ENCODE results near the gene MARK2.

Gene MARK2

DNA sequence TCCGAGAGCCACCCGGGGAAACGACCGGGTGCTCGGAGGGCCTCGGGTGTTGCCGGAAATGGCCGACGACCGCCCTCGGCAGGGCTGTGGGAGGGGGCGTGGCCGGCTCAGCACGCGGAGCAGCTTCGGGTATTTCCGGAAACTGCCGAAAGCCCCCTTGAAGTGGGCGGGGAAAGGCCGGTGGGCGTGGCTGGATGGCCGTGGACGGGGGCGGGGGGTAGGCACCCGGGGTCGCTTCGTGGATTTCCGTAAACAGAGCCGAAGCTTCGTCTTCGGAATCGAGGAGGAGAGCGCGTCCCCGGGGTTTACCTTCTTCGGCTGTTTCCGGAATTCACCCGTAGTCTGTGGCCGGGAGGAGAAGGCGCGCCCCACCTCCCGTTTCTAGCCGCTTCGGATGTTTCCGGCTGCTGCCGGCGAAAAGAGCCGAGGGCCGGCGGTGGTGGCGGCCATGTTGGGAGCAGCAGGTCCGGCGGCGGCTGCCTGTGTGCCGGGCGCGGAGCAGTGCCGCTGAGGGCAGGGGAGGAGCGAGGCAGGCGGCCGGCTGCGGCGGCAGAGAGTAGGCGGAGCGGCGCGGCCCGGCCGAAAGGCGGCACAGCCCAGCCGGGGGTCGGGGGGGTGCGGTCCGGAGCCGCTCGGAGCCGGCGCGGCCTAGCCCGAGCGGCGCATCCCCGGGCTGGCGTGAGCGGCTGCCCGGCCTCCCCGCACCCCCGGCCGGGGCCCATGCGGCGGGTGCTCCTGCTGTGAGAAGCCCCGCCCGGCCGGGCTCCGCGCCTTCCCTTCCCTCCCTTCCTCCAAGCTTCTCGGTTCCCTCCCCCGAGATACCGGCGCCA is at the start of gene MARK2:
Gene MARK2, plus strand, starts transcription at position 433 of the 830 bp plus-strand sequence. Its CDS starts 397 bp downstream, at position 830.
- peak within 1 kb of the TSS; percentile 82 for H3K27ac ChIP-seq
- TF ChIP-seq ZFX (IDR thresholded peaks at IDR 0.05; ENCODE audit: borderline replicate concordance), result no peak
- no peak for TF ChIP-seq CTCF (IDR thresholded peaks at IDR 0.05)

- TF ChIP-seq ZFX (IDR thresholded peaks at IDR 0.05; ENCODE audit: borderline replicate concordance), result no peak
- no peak overlapping the region for H3K27ac ChIP-seq
Observed at GRCh38 chr11:63791495-63792167, 47.3 kb upstream of the MARK2 start.

GRCh38 chr11:63793161-63793560 is 45.7 kb upstream of the MARK2 start:
- TF ChIP-seq CTCF (IDR thresholded peaks at IDR 0.05) (no peak), ZFX (IDR thresholded peaks at IDR 0.05; ENCODE audit: borderline replicate concordance) (no peak)
- no peak overlapping the region for H3K27ac ChIP-seq

DNA sequence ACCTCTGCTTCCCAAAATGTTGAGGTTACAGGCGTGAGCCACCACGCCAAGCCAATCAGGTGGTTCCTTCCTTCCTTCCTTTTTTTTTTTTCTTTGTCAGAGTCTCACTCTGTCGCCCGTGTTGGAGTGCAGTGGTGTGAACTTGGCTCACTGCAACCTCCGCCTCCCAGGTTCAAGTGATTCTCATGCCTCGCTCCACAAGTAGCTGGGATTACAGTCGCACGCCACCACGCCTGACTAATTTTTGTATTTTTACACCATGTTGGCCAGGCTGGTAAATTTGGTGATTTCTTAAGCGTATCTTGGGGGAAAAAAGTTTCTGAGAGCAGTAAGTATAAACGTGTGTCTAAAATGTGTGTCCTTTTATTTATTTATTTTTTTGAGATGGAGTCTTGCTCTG is 43.8 kb upstream of the MARK2 start:
- TF ChIP-seq ZFX (IDR thresholded peaks at IDR 0.05; ENCODE audit: borderline replicate concordance), result no peak
- no peak for TF ChIP-seq CTCF (IDR thresholded peaks at IDR 0.05)
- no peak overlapping the region for H3K27ac ChIP-seq

DNA sequence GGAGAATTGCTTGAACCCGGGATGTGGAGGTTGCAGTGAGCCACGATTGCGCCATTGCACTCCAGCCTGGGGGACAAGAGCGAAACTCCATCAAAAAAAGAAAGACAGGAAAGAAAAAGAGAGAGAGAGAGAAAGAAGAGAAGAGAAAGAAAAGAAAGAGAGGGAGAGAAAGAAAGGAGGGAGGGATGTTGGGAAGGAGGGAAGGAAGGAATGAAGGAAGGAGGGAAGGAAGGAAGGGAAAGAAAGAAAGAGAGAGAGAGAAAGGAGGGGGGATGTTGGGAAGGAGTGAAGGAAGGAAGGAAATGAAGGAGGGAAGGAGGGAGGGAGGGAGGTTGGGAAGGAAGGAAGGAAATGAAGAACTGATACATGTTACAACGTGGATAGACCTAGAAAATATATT is 38.0 kb upstream of the MARK2 start:
- TF ChIP-seq ZFX (IDR thresholded peaks at IDR 0.05; ENCODE audit: borderline replicate concordance) (no peak), CTCF (IDR thresholded peaks at IDR 0.05) (no peak)
- H3K27ac ChIP-seq, result no peak overlapping the region

GRCh38 chr11:63802637-63803414 is 36.1 kb upstream of the MARK2 start:
- H3K27ac ChIP-seq, result no peak overlapping the region
- no peak for TF ChIP-seq ZFX (IDR thresholded peaks at IDR 0.05; ENCODE audit: borderline replicate concordance)
- TF ChIP-seq CTCF (IDR thresholded peaks at IDR 0.05), result no peak

DNA sequence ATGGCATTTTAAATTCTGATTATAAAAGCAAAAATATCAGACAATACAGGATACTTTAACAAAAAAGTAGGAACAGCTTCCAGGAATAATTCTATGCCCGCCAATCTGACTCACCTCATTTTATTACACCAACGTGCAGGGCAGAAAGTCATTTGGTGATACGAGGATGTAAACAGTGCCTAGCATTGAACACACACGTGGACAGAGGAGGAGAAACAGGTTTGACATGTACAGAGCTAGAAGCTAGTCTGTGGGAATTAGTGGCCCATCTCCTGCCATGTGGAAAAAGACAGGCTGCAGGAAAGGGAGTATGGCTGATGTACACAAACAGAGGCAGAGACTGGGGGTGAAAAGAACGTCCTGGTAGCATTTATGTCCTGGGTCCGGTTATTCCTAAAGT is 34.7 kb upstream of the MARK2 start:
- no peak overlapping the region for H3K27ac ChIP-seq
- TF ChIP-seq CTCF (IDR thresholded peaks at IDR 0.05), result no peak
- no peak for TF ChIP-seq ZFX (IDR thresholded peaks at IDR 0.05; ENCODE audit: borderline replicate concordance)
